ENCODE results near the gene WASL. TPM values are rescaled to one million over a fixed set of nuclear protein-coding genes. Genes with fewer than 3 reads are reported as not detected.
"Not testable (repeated sequence)": the region's sequence is repeated elsewhere in the genome, so short reads cannot be mapped to it uniquely, and the experiment has no call there.

WASL gene
- 9.2 and 19.7 TPM in 2 replicates for total RNA-seq (2014; rRNA removed; shearing (Covaris generic))

- DNase-seq (ENCODE audit: low read depth), result peak; percentile 86
These were observed at the start of gene WASL for GRCh38 chr7:123748734-123749536. Gene WASL, minus strand, starts transcription at chr7:123749003. Its CDS starts 269 bp downstream, at chr7:123748734.

- peak; percentile 93 for DNase-seq (ENCODE audit: low read depth)
These were observed 49.1 kb upstream of the WASL start for GRCh38 chr7:123797673-123798531.

- DNase-seq (ENCODE audit: low read depth), result no peak
These were observed 47.8 kb upstream of the WASL start for GRCh38 chr7:123796568-123796967.

GRCh38 chr7:123795917-123796316 lies 47.1 kb upstream of the WASL start:
- no peak for DNase-seq (ENCODE audit: low read depth)

- DNase-seq (ENCODE audit: low read depth), result not testable (repeated sequence)
These were observed 46.3 kb upstream of the WASL start for GRCh38 chr7:123795116-123795515.

- DNase-seq (ENCODE audit: low read depth), result no peak
These were observed 43.7 kb upstream of the WASL start for GRCh38 chr7:123792547-123792946.

- peak; percentile 5 for DNase-seq (ENCODE audit: low read depth)
These were observed 42.2 kb upstream of the WASL start for GRCh38 chr7:123791001-123791400.

GRCh38 chr7:123789817-123790216 lies 41.0 kb upstream of the WASL start:
- no peak for DNase-seq (ENCODE audit: low read depth)

- no peak for DNase-seq (ENCODE audit: low read depth)
These were observed 40.5 kb upstream of the WASL start for GRCh38 chr7:123789206-123789784.

GRCh38 chr7:123788584-123788983 lies 39.8 kb upstream of the WASL start:
- DNase-seq (ENCODE audit: low read depth), result no peak

GRCh38 chr7:123787220-123788007 lies 38.6 kb upstream of the WASL start:
- DNase-seq (ENCODE audit: low read depth), result peak; percentile 15

GRCh38 chr7:123784263-123784662 lies 35.5 kb upstream of the WASL start:
- no peak for DNase-seq (ENCODE audit: low read depth)

- no peak for DNase-seq (ENCODE audit: low read depth)
These were observed 35.0 kb upstream of the WASL start for GRCh38 chr7:123783820-123784219.

GRCh38 chr7:123782071-123782798 lies 33.4 kb upstream of the WASL start:
- DNase-seq (ENCODE audit: low read depth), result no peak

GRCh38 chr7:123780472-123780871 lies 31.7 kb upstream of the WASL start:
- DNase-seq (ENCODE audit: low read depth), result not testable (repeated sequence)

GRCh38 chr7:123774496-123774895 lies 25.7 kb upstream of the WASL start:
- DNase-seq (ENCODE audit: low read depth), result no peak

- DNase-seq (ENCODE audit: low read depth), result no peak
These were observed 24.7 kb upstream of the WASL start for GRCh38 chr7:123773481-123773880.

GRCh38 chr7:123772652-123773051 lies 23.8 kb upstream of the WASL start:
- DNase-seq (ENCODE audit: low read depth), result no peak

GRCh38 chr7:123771846-123772245 lies 23.0 kb upstream of the WASL start:
- DNase-seq (ENCODE audit: low read depth), result no peak

GRCh38 chr7:123771256-123771655 lies 22.5 kb upstream of the WASL start:
- DNase-seq (ENCODE audit: low read depth), result no peak

GRCh38 chr7:123770378-123770777 lies 21.6 kb upstream of the WASL start:
- DNase-seq (ENCODE audit: low read depth), result peak; percentile 92

Measured in M059J (cell line).